Measurements from ENCODE around the gene NOL4L.

DNA sequence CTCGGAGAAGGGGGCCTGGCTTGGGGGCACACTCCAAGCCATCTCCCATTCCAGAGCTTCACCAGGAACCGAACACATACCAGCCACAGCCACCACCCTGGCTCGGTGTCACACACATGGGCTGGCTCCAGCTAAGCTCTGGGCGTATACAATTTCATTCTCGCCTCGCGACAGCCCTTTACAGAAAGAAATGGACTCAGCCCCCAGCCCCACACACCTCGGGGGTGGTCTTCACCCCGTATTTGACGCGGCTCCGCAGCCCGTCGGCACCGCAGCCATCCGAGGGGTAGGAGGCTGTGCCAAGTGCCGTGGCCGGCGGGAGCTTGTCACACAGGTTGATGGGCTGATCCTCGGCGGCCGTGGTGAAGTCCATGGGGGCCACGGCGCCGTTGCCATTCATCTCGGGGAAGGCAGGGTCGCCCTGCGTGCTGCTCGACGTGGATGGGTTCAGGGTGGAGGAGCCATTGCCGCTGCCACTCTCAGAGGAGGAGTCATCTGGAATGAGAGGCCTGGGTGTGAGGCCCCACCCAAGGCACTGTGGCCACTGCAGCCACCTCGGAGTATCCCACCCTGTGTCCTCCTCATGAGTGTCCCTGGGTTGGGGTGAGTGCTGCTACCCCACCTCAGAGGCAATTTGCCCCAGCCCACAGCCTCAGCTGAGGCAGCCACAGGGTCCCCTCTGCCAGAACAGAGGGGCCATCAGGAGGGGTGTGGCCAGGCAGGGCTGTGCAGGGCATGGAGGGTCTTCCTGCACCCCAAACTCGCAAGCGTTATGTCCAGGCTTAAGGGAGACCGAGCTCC, 129.0 kb downstream of the NOL4L start:
- TF ChIP-seq, protein P1, sequence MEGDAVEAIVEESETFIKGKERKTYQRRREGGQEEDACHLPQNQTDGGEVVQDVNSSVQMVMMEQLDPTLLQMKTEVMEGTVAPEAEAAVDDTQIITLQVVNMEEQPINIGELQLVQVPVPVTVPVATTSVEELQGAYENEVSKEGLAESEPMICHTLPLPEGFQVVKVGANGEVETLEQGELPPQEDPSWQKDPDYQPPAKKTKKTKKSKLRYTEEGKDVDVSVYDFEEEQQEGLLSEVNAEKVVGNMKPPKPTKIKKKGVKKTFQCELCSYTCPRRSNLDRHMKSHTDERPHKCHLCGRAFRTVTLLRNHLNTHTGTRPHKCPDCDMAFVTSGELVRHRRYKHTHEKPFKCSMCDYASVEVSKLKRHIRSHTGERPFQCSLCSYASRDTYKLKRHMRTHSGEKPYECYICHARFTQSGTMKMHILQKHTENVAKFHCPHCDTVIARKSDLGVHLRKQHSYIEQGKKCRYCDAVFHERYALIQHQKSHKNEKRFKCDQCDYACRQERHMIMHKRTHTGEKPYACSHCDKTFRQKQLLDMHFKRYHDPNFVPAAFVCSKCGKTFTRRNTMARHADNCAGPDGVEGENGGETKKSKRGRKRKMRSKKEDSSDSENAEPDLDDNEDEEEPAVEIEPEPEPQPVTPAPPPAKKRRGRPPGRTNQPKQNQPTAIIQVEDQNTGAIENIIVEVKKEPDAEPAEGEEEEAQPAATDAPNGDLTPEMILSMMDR (IDR thresholded peaks at IDR 0.05 in 8 of 11, conservative IDR thresholded peaks at IDR 0.05 in 3 of 11) = no peak
- TF ChIP-seq POLR2A (IDR thresholded peaks at IDR 0.05) = no peak
